MM.1S (cell line): ENCODE measurements around the gene BTK.

ENCODE experiments used
- DNase-seq: peaks from one replicate; pipeline ENCODE4 v3.0.0-alpha.2; 2015
- H2AFZ ChIP-seq: fragments of 300-600 bp; sonication (generic); 2 replicates; pipeline ENCODE4 v1.6.0; 2016; ENCODE audit warnings: antibody characterized with exemption, low read length
- H3F3A ChIP-seq: fragments of 300-600 bp; sonication (generic); 2 replicates; pipeline ENCODE4 v1.6.1; 2016; ENCODE audit warnings: mild to moderate bottlenecking, antibody characterized with exemption, low read length, moderate library complexity, mixed read lengths; ENCODE audit not compliant: insufficient read depth
- H3K27ac ChIP-seq: fragments of 300-600 bp; sonication (generic); 2 replicates; pipeline ENCODE4 v1.5.1; 2016; ENCODE audit warnings: mild to moderate bottlenecking, low read length
- H3K27me3 ChIP-seq: fragments of 300-600 bp; sonication (generic); replicated peaks from 2 replicates; pipeline ENCODE4 v1.6.0; 2016; ENCODE audit warnings: low read length; ENCODE audit not compliant: insufficient read depth
- H3K36me3 ChIP-seq: fragments of 300-600 bp; sonication (generic); replicated peaks from 2 replicates; pipeline ENCODE4 v1.6.1; 2016; ENCODE audit warnings: mild to moderate bottlenecking, low read length, mixed read lengths; ENCODE audit not compliant: insufficient read depth
- H3K4me1 ChIP-seq: fragments of 300-600 bp; sonication (generic); 2 replicates; pipeline ENCODE4 v1.6.1; 2016; ENCODE audit warnings: low read length, mixed read lengths
- H3K4me2 ChIP-seq: fragments of 300-600 bp; sonication (generic); 2 replicates; pipeline ENCODE4 v1.6.0; 2016; ENCODE audit warnings: low read depth, low read length
- H3K4me3 ChIP-seq: fragments of 300-600 bp; sonication (generic); 2 replicates; pipeline ENCODE4 v1.5.1; 2016; ENCODE audit warnings: low read length, mixed read lengths
- H3K79me2 ChIP-seq: fragments of 300-600 bp; sonication (generic); 2 replicates; pipeline ENCODE4 v1.6.1; 2016; ENCODE audit warnings: mixed run types, low read length, mixed read lengths
- H3K9ac ChIP-seq: fragments of 300-600 bp; sonication (generic); 2 replicates; pipeline ENCODE4 v1.6.1; 2016; ENCODE audit warnings: low read length, mixed read lengths
- H3K9me2 ChIP-seq: fragments of 300-600 bp; sonication (generic); replicated peaks from 2 replicates; pipeline ENCODE4 v1.6.1; 2016; ENCODE audit warnings: mild to moderate bottlenecking, low read length, mixed read lengths; ENCODE audit not compliant: insufficient read depth
- H3K9me3 ChIP-seq: fragments of 300-600 bp; sonication (generic); replicated peaks from 2 replicates; pipeline ENCODE4 v1.6.1; 2016; ENCODE audit warnings: mild to moderate bottlenecking, low read length, mixed read lengths; ENCODE audit not compliant: insufficient read depth
- H4K20me1 ChIP-seq: fragments of 300-600 bp; sonication (generic); 2 replicates; pipeline ENCODE4 v1.6.1; 2016; ENCODE audit warnings: mild to moderate bottlenecking, low read length, moderate library complexity, mixed read lengths; ENCODE audit not compliant: insufficient read depth
- CTCF ChIP-seq: fragments of 300-600 bp; sonication (generic); IDR thresholded peaks from 2 replicates; pipeline ENCODE4 v1.5.1; 2016; ENCODE audit warnings: antibody characterized with exemption, low read length, mixed read lengths
- EZH2 ChIP-seq: fragments of 300-600 bp; sonication (generic); optimal IDR thresholded peaks from 2 replicates; pipeline ENCODE3; 2017; ENCODE audit warnings: low read depth, mild to moderate bottlenecking, antibody characterized with exemption, low read length, mixed read lengths
- EZH2phosphoT487 ChIP-seq: fragments of 300-600 bp; sonication (generic); IDR thresholded peaks from 2 replicates; pipeline ENCODE4 v1.6.1; 2018; ENCODE audit warnings: antibody characterized with exemption, low read length

The BTK gene

GRCh38 chrX:101399825-101400224 lies 13.8 kb upstream of the BTK start:
- peaks cover 3% of the 10 kb centered on the region; the same call in 1 of the 2 replicates for H3K79me2 ChIP-seq
- no peak for TF ChIP-seq EZH2
- H3K9me2 ChIP-seq: no peaks in the 10 kb centered on the region
- H3K4me2 ChIP-seq: no peak overlapping the region
- H3F3A ChIP-seq: peaks cover 22% of the 10 kb centered on the region; the same call in 1 of the 2 replicates
- H3K4me1 ChIP-seq: no peaks in the 10 kb centered on the region
- no peak overlapping the region for H3K27ac ChIP-seq
- H4K20me1 ChIP-seq: no peaks in the 10 kb centered on the region
- H3K27me3 ChIP-seq: no peaks in the 10 kb centered on the region
- no peak overlapping the region for H3K9ac ChIP-seq
- no peaks in the 10 kb centered on the region for H3K36me3 ChIP-seq
- H2AFZ ChIP-seq: no peak overlapping the region
- no peak overlapping the region for H3K4me3 ChIP-seq
- no peak for DNase-seq
- H3K9me3 ChIP-seq: no peaks in the 10 kb centered on the region

- no peak overlapping the region for H3K9ac ChIP-seq
- H3F3A ChIP-seq: peaks cover 22% of the 10 kb centered on the region; the same call in 1 of the 2 replicates
- no peaks in the 10 kb centered on the region for H4K20me1 ChIP-seq
- H3K4me3 ChIP-seq: no peak overlapping the region
- no peaks in the 10 kb centered on the region for H3K27me3 ChIP-seq
- no peak for DNase-seq
- no peaks in the 10 kb centered on the region for H3K79me2 ChIP-seq
- no peak overlapping the region for H3K27ac ChIP-seq
- H3K9me3 ChIP-seq: no peaks in the 10 kb centered on the region
- no peak overlapping the region for H2AFZ ChIP-seq
- no peaks in the 10 kb centered on the region for H3K36me3 ChIP-seq
- TF ChIP-seq EZH2 (no peak), EZH2phosphoT487 (no peak), CTCF (no peak)
- no peak overlapping the region for H3K4me2 ChIP-seq
- no peaks in the 10 kb centered on the region for H3K4me1 ChIP-seq
- no peaks in the 10 kb centered on the region for H3K9me2 ChIP-seq
These were observed 12.7 kb upstream of the BTK start for GRCh38 chrX:101398694-101399093.

- Histone ChIP-seq H3K4me2 (no peak overlapping the region), H3K9me3 (no peaks in the 10 kb centered on the region), H2AFZ (no peak overlapping the region), H4K20me1 (no peaks in the 10 kb centered on the region), H3K4me3 (no peak overlapping the region), H3K27ac (no peak overlapping the region), H3K9ac (no peak overlapping the region), H3K4me1 (no peaks in the 10 kb centered on the region), H3F3A (peaks cover 25% of the 10 kb centered on the region; the same call in 1 of the 2 replicates), H3K36me3 (no peaks in the 10 kb centered on the region), H3K27me3 (no peaks in the 10 kb centered on the region), H3K79me2 (peaks cover under 1% of the 10 kb centered on the region; the same call in 1 of the 2 replicates), H3K9me2 (no peaks in the 10 kb centered on the region)
- TF ChIP-seq CTCF (no peak), EZH2phosphoT487 (no peak), EZH2 (no peak)
- DNase-seq: no peak
These were observed 11.8 kb upstream of the BTK start for GRCh38 chrX:101397779-101398178.

- Histone ChIP-seq H3K9ac (no peak overlapping the region), H2AFZ (no peak overlapping the region), H3K27me3 (no peaks in the 10 kb centered on the region), H3K27ac (no peak overlapping the region), H3K9me2 (no peaks in the 10 kb centered on the region), H4K20me1 (no peaks in the 10 kb centered on the region), H3K79me2 (peaks cover 20% of the 10 kb centered on the region), H3K9me3 (no peaks in the 10 kb centered on the region), H3K4me2 (no peak overlapping the region), H3K36me3 (peaks cover 4% of the 10 kb centered on the region; the same call in 1 of the 2 replicates), H3K4me3 (no peak overlapping the region), H3F3A (peaks cover 25% of the 10 kb centered on the region), H3K4me1 (no peaks in the 10 kb centered on the region)
- TF ChIP-seq CTCF (no peak), EZH2phosphoT487 (no peak), EZH2 (no peak)
- no peak for DNase-seq
These were observed 9.8 kb upstream of the BTK start for GRCh38 chrX:101395789-101396188.
